Measurements from ENCODE around the gene RBBP6. TPM values are rescaled to one million over a fixed set of nuclear protein-coding genes. Genes with fewer than 3 reads are reported as not detected.

Gene RBBP6, protein sequence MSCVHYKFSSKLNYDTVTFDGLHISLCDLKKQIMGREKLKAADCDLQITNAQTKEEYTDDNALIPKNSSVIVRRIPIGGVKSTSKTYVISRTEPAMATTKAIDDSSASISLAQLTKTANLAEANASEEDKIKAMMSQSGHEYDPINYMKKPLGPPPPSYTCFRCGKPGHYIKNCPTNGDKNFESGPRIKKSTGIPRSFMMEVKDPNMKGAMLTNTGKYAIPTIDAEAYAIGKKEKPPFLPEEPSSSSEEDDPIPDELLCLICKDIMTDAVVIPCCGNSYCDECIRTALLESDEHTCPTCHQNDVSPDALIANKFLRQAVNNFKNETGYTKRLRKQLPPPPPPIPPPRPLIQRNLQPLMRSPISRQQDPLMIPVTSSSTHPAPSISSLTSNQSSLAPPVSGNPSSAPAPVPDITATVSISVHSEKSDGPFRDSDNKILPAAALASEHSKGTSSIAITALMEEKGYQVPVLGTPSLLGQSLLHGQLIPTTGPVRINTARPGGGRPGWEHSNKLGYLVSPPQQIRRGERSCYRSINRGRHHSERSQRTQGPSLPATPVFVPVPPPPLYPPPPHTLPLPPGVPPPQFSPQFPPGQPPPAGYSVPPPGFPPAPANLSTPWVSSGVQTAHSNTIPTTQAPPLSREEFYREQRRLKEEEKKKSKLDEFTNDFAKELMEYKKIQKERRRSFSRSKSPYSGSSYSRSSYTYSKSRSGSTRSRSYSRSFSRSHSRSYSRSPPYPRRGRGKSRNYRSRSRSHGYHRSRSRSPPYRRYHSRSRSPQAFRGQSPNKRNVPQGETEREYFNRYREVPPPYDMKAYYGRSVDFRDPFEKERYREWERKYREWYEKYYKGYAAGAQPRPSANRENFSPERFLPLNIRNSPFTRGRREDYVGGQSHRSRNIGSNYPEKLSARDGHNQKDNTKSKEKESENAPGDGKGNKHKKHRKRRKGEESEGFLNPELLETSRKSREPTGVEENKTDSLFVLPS (N-terminal part only)
- 31.3 and 33.1 TPM in 2 replicates for total RNA-seq

DNA sequence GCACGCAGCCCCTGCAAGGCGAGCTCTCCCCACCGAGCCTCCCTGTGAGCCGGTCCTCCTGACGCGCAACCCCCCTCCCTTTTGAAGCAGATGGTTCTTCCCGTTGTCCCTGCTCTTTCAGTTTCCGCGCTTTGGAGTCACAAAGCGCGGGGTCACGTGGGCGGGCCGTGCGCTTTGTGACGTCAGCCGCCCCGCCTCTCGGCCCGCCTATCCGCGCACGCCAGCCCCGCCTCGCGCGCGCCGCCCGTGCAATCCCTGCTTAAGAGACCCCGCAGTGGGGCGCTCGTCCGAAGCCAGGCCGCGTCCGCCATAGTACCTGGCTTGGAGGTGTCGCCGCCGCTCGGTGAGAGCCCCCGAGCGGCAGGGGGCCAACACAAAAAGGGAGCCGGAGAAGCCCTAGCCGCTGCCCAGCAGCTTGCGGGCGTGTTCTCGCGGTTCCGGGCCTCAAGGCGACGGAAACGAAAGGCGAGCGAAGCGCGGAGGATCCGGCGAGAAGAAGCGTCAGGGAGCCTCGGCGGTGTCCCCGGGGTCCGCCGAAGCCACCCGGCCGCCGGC lies at the start of gene RBBP6:
RBBP6 (plus strand) TSS at position 272 of the 555 bp plus-strand sequence. CDS start 1,061 bp downstream, outside the sequence.

Other genes starting within 250 kb of the RBBP6 start
- 49.1 and 54.9 TPM in 2 replicates for gene TNRC6A, start 190.1 kb downstream of the RBBP6 start, total RNA-seq

All from articular chondrocyte of knee joint (primary cell).